Stimulated activated CD4-positive, alpha-beta T cell treated with anti-CD3 and anti-CD28 coated beads, TNF-alpha, amount 100 ng/mL, for 48 hours (primary cell): ENCODE results near the gene USH2A.
"Not testable (repeated sequence)": the region's sequence is repeated elsewhere in the genome, so short reads cannot be mapped to it uniquely, and the experiment has no call there.

Experiments used
- DNase-seq, 3 donors: peaks; one replicate each; pipeline ENCODE4 v3.0.0-alpha.2; 2020; ENCODE audit warnings: low read depth in 3 of 3

The USH2A gene

GRCh38 chr1:216205176-216205575 is 218.1 kb downstream of the USH2A start:
- DNase-seq = no peak

GRCh38 chr1:216201946-216202345 is 221.3 kb downstream of the USH2A start:
- no peak for DNase-seq

- DNase-seq = no peak
These were observed 222.3 kb downstream of the USH2A start for GRCh38 chr1:216200941-216201340.

GRCh38 chr1:216194721-216195120 is 228.5 kb downstream of the USH2A start:
- no peak for DNase-seq

- DNase-seq = no peak
These were observed 229.3 kb downstream of the USH2A start for GRCh38 chr1:216193839-216194443.

GRCh38 chr1:216190438-216190837 is 232.8 kb downstream of the USH2A start:
- DNase-seq = no peak

GRCh38 chr1:216186816-216187215 is 236.4 kb downstream of the USH2A start:
- no peak for DNase-seq

- no peak for DNase-seq
These were observed 237.1 kb downstream of the USH2A start for GRCh38 chr1:216186141-216186540.

GRCh38 chr1:216184126-216184680 is 239.0 kb downstream of the USH2A start:
- DNase-seq = no peak

GRCh38 chr1:216183454-216183853 is 239.8 kb downstream of the USH2A start:
- no peak for DNase-seq

- no peak for DNase-seq
These were observed 240.2 kb downstream of the USH2A start for GRCh38 chr1:216183007-216183406.

- DNase-seq = no peak
These were observed 241.7 kb downstream of the USH2A start for GRCh38 chr1:216181590-216181989.

- DNase-seq = no peak
These were observed 245.0 kb downstream of the USH2A start for GRCh38 chr1:216178281-216178680.

GRCh38 chr1:216176970-216177369 is 246.3 kb downstream of the USH2A start:
- DNase-seq = no peak

GRCh38 chr1:216175714-216176113 is 247.5 kb downstream of the USH2A start:
- no peak for DNase-seq

GRCh38 chr1:216173376-216173995 is 249.8 kb downstream of the USH2A start:
- no peak for DNase-seq

GRCh38 chr1:216169351-216169750 is 253.9 kb downstream of the USH2A start:
- DNase-seq = no peak

GRCh38 chr1:216168546-216168945 is 254.7 kb downstream of the USH2A start:
- DNase-seq = no peak

- DNase-seq = no peak
These were observed 269.2 kb downstream of the USH2A start for GRCh38 chr1:216154063-216154462.

GRCh38 chr1:216153130-216153529 is 270.1 kb downstream of the USH2A start:
- no peak for DNase-seq

- DNase-seq = not testable (repeated sequence)
These were observed 277.7 kb downstream of the USH2A start for GRCh38 chr1:216145451-216146018.

GRCh38 chr1:216144661-216145450 is 278.4 kb downstream of the USH2A start:
- no peak for DNase-seq
